K562 (cell line): ENCODE results near the gene UBXN1. TPM values are rescaled to one million over a fixed set of nuclear protein-coding genes. Genes with fewer than 3 reads are reported as not detected.

Experiments
- ATAC-seq: fragments of 200-7000 bp; cut with Tn5 transposase; 3 replicates; pipeline ENCODE4 v1.9.1; 2020; ENCODE audit warnings: moderate library complexity
- BruUV-seq: library from RNA; stranded (reverse); fragments of 400-500 nt; replicated peaks from 2 replicates; lab custom pipeline; 2021; lab: Mats Ljungman, UMichigan
- CTCF ChIA-PET: fragments of 300-600 bp; formaldehyde crosslinking; extraction: SDS; loops from one replicate; lab custom pipeline; 2021; ENCODE audit warnings: low intra/inter-chr PET ratio; lab: Yijun Ruan, JAX
- POLR2A ChIA-PET: fragments of 300-600, 350-650 bp; sonication (Branson Sonifier 250); formaldehyde crosslinking; extraction: SDS; loops from one replicate; lab custom pipeline; 2021; ENCODE audit warnings: antibody characterized with exemption, inconsistent platforms; lab: Yijun Ruan, JAX
- DNase-seq, 4 experiments: peaks; one replicate each; pipeline versions ENCODE4 v3.0.0 to v3.0.0-alpha.2; 2011 to 2018; ENCODE audit warnings: low spot score in 3 of 4, mixed read lengths in 3 of 4; ENCODE audit errors: extremely low read depth in 1 of 4
- FAIRE-seq: peaks from 2 replicates; lab custom pipeline; 2011; peaks lifted over from hg19 to GRCh38; lab: Jason Lieb, UNC
- H2AFZ ChIP-seq: 2 replicates; pipeline ENCODE4 v1.6.0; 2011; ENCODE audit warnings: low read depth, low read length, control low read depth, inconsistent platforms
- H3K27ac ChIP-seq: fragments of 200-600 bp; 3 replicates; pipeline ENCODE4 v1.8.0; 2011; ENCODE audit warnings: low read depth, mild to moderate bottlenecking, control low read depth, inconsistent platforms, low read length, moderate library complexity, mixed read lengths; ENCODE audit errors: extremely low read depth
- H3K27me3 ChIP-seq, 2 experiments: fragments of 300-600 bp in 1 of 2; 2 replicates in 1 of 2; 3 replicates in 1 of 2; pipeline versions ENCODE4 v1.6.0 to v1.8.0; 2011; ENCODE audit warnings: inconsistent platforms in 2 of 2, low read length in 2 of 2, mild to moderate bottlenecking in 1 of 2, mixed read lengths in 1 of 2, moderate library complexity in 1 of 2; ENCODE audit not compliant: control insufficient read depth in 2 of 2, insufficient read depth in 2 of 2
- H3K36me3 ChIP-seq: fragments of 300-600 bp; 3 replicates; pipeline ENCODE4 v1.8.0; 2011; ENCODE audit warnings: mild to moderate bottlenecking, low read length, inconsistent platforms; ENCODE audit not compliant: control insufficient read depth, insufficient read depth
- H3K4me1 ChIP-seq, 2 experiments: fragments of 200-600 bp in 1 of 2; replicated peaks in 1 of 2; 2 replicates in 1 of 2; 3 replicates in 1 of 2; pipeline versions ENCODE4 v1.5.1 to v1.8.0; 2011; ENCODE audit warnings: inconsistent platforms in 2 of 2, low read length in 2 of 2, mild to moderate bottlenecking in 1 of 2, mixed read lengths in 1 of 2, moderate library complexity in 1 of 2; ENCODE audit not compliant: control insufficient read depth in 2 of 2, insufficient read depth in 2 of 2
- H3K4me2 ChIP-seq: 2 replicates; pipeline ENCODE4 v1.6.1; 2011; ENCODE audit warnings: low read length, control low read depth, inconsistent platforms, mixed read lengths; ENCODE audit not compliant: insufficient read depth
- H3K4me3 ChIP-seq: fragments of 200-600 bp; sonication (generic), shearing (Covaris generic); 2 replicates; pipeline ENCODE4 v1.5.1; 2016; ENCODE audit warnings: control low read depth, inconsistent platforms
- H3K79me2 ChIP-seq: fragments of 200-600 bp; 3 replicates; pipeline ENCODE4 v1.8.0; 2011; ENCODE audit warnings: low read length, inconsistent platforms; ENCODE audit not compliant: control insufficient read depth, insufficient read depth
- H3K9ac ChIP-seq, 2 experiments: 2 replicates each; pipeline versions ENCODE4 v1.6.0 to v1.6.1; 2011; ENCODE audit warnings: low read depth in 2 of 2, low read length in 2 of 2, control low read depth in 1 of 2, inconsistent platforms in 1 of 2, mild to moderate bottlenecking in 1 of 2, mixed read lengths in 1 of 2; ENCODE audit not compliant: insufficient read depth in 1 of 2
- H3K9me1 ChIP-seq: one replicate; pipeline ENCODE4 v1.6.0; 2011; ENCODE audit warnings: inconsistent platforms, mild to moderate bottlenecking, low read length, moderate library complexity; ENCODE audit not compliant: control insufficient read depth, insufficient read depth
- H3K9me3 ChIP-seq: replicated peaks from 2 replicates; pipeline ENCODE4 v1.5.1; 2011; ENCODE audit warnings: low read depth, low read length, inconsistent platforms; ENCODE audit not compliant: control insufficient read depth, insufficient read depth
- H4K20me1 ChIP-seq: replicated peaks from 2 replicates; pipeline ENCODE4 v1.6.1; 2011; ENCODE audit warnings: low read length, inconsistent platforms, mixed read lengths; ENCODE audit not compliant: control insufficient read depth, insufficient read depth
- ARNT ChIP-seq, 2 experiments: fragments of 450-650 bp; IDR thresholded peaks; 2 replicates each; pipeline ENCODE4 v1.6.1; 2016; ENCODE audit warnings: mild to moderate bottlenecking in 1 of 2
- CBFA2T3 ChIP-seq: fragments of 450-650 bp; IDR thresholded peaks from 2 replicates; pipeline ENCODE4 v1.6.1; 2017
- GTF2E2 ChIP-seq: fragments of 200-800 bp; sonication (Bioruptor generic); IDR thresholded peaks from 2 replicates; pipeline ENCODE4 v1.6.1; 2016; ENCODE audit warnings: missing genetic modification characterization, missing compliant biosample characterization
- HMGN3 ChIP-seq: IDR thresholded peaks from 2 replicates; pipeline ENCODE4 v1.6.1; 2011; ENCODE audit warnings: borderline replicate concordance, low read depth, mild to moderate bottlenecking, mixed read lengths, low read length; ENCODE audit not compliant: insufficient read length; ENCODE audit errors: extremely low read depth
- NELFE ChIP-seq: IDR thresholded peaks from 2 replicates; pipeline ENCODE4 v1.6.1; 2011; ENCODE audit warnings: mild to moderate bottlenecking; ENCODE audit not compliant: insufficient read depth, insufficient read length
- RBM15 ChIP-seq: fragments of 200-400 bp; formaldehyde crosslinking; IDR thresholded peaks from 2 replicates; pipeline ENCODE4 v1.6.1; 2018; ENCODE audit warnings: mild to moderate bottlenecking, low read length, moderate library complexity; ENCODE audit not compliant: insufficient read depth
- SRF ChIP-seq, 2 experiments: fragments of 250-450, 450-650 bp in 1 of 2; sonication (Bioruptor Pico) in 1 of 2; sonication (generic) in 1 of 2; formaldehyde crosslinking; IDR thresholded peaks; 2 replicates each; pipeline versions ENCODE4 v1.5.0 to v1.5.1; 2020 to 2022; ENCODE audit warnings: mild to moderate bottlenecking in 1 of 2, missing genetic modification reagents in 1 of 2
- ZBTB5 ChIP-seq: fragments of 450-650 bp; IDR thresholded peaks from 2 replicates; pipeline ENCODE4 v1.6.1; 2017; ENCODE audit warnings: antibody characterized with exemption
- ZNF253 ChIP-seq: fragments of 250-450 bp; sonication (Bioruptor Pico); conservative IDR thresholded peaks from 2 replicates; pipeline ENCODE4 v1.6.1; 2021; ENCODE audit warnings: mild to moderate bottlenecking
- WGBS: fragments of 100-300 bp; shearing (Covaris generic); methylation state at CpG from one replicate; pipeline ENCODE4 v1.1.6; 2016; ENCODE audit warnings: low coverage, mixed read lengths; ENCODE audit not compliant: insufficient coverage; ENCODE audit errors: missing lambda C conversion rate; 5-methylcytosine and 5-hydroxymethylcytosine counted together
- in situ Hi-C: fragments of 300-500 bp; cut with MboI; formaldehyde crosslinking; loops from 4 replicates; pipeline ENCODE4 v1.15.0; 2018; ENCODE audit warnings: inconsistent platforms, mixed read lengths
- intact Hi-C: fragments of 100-400 bp; cut with micrococcal nuclease; formaldehyde crosslinking; loops from 2 replicates; pipeline ENCODE4 v1.14.2; 2022
- polyA plus RNA-seq, 8 experiments: library from polyadenylated mRNA; depleted of rRNA in 4 of 8; stranded (reverse) in 5 of 8; unstranded in 3 of 8; fragments of >200 nt; fragmentation: Nextera tagmentation in 2 of 8; fragmentation: Illumina TruSeq in 1 of 8; extraction: Ambion mirVana in 2 of 8; extraction: Trizol in 1 of 8; gene quantifications; 2 replicates each; pipeline versions ENCODE4 v1.2.1 to v1.2.3, GENCODE V29; 2011 to 2014; ENCODE audit warnings: inconsistent platforms in 1 of 8, missing spikeins in 1 of 8
- total RNA-seq, 7 experiments: library from RNA; depleted of rRNA in 6 of 7; stranded (reverse); fragments of >200 nt in 6 of 7; fragmentation: Illumina TruSeq in 2 of 7; extraction: Trizol in 2 of 7; gene quantifications; 2 replicates each; pipeline versions ENCODE4 v1.2.1 to v1.2.3, GENCODE V29; 2011 to 2021; ENCODE audit warnings: low replicate concordance in 1 of 7
- TF ChIP-seq, protein P1 (sequence below): sonication (generic); formaldehyde crosslinking; IDR thresholded peaks from 2 replicates; pipeline ENCODE4 v1.8.1; 2023; ENCODE audit warnings: mild to moderate bottlenecking, missing genetic modification reagents
- TF ChIP-seq, protein P2 (sequence below): sonication (generic); formaldehyde crosslinking; IDR thresholded peaks from 2 replicates; pipeline ENCODE4 v1.8.1; 2023; ENCODE audit warnings: mild to moderate bottlenecking, missing genetic modification reagents

UBXN1 gene
- total and polyA plus RNA-seq, 9 of the 15 experiments (the other 6 are each of a cell fraction or from before 2014, with no cell fraction given), result 4.8 to 263 (median 99.7) TPM

DNA sequence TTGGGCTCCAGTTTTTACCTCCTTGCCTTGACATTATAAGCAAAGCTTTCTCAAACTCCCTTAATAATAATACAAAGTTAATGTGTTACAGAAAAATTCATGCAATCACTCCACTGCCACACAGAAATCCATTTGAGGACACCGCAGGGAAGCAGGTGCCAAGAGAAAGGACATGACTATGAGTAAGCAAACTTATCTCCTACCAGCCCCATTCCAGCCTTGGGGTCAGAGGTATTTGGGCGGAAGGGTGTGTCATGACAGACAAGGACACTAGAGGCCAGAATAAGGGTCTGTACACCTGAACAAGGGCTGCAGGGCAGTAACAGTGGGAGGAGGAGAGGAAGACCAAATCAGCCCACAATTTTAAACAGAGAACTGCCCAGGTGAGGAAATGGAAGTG is 34.5 kb upstream of the UBXN1 start (continued):
- TF ChIP-seq HMGN3, result no peak
- peak; percentile 49 for TF ChIP-seq CBFA2T3
- TF ChIP-seq, protein P1, sequence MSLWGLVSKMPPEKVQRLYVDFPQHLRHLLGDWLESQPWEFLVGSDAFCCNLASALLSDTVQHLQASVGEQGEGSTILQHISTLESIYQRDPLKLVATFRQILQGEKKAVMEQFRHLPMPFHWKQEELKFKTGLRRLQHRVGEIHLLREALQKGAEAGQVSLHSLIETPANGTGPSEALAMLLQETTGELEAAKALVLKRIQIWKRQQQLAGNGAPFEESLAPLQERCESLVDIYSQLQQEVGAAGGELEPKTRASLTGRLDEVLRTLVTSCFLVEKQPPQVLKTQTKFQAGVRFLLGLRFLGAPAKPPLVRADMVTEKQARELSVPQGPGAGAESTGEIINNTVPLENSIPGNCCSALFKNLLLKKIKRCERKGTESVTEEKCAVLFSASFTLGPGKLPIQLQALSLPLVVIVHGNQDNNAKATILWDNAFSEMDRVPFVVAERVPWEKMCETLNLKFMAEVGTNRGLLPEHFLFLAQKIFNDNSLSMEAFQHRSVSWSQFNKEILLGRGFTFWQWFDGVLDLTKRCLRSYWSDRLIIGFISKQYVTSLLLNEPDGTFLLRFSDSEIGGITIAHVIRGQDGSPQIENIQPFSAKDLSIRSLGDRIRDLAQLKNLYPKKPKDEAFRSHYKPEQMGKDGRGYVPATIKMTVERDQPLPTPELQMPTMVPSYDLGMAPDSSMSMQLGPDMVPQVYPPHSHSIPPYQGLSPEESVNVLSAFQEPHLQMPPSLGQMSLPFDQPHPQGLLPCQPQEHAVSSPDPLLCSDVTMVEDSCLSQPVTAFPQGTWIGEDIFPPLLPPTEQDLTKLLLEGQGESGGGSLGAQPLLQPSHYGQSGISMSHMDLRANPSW (CRISPR knock-in tag), result no peak

- WGBS, result 81% methylated on average over 3 of the region's 3 CpGs
- Histone ChIP-seq H3K9ac (no peak overlapping the region), H4K20me1 (peaks cover 4% of the 10 kb centered on the region; the same call in 1 of the 2 replicates)
- TF ChIP-seq GTF2E2 (tag), result no peak
- TF ChIP-seq ZNF253 (CRISPR knock-in tag), result no peak
- TF ChIP-seq, protein P2, sequence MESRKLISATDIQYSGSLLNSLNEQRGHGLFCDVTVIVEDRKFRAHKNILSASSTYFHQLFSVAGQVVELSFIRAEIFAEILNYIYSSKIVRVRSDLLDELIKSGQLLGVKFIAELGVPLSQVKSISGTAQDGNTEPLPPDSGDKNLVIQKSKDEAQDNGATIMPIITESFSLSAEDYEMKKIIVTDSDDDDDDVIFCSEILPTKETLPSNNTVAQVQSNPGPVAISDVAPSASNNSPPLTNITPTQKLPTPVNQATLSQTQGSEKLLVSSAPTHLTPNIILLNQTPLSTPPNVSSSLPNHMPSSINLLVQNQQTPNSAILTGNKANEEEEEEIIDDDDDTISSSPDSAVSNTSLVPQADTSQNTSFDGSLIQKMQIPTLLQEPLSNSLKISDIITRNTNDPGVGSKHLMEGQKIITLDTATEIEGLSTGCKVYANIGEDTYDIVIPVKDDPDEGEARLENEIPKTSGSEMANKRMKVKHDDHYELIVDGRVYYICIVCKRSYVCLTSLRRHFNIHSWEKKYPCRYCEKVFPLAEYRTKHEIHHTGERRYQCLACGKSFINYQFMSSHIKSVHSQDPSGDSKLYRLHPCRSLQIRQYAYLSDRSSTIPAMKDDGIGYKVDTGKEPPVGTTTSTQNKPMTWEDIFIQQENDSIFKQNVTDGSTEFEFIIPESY (CRISPR knock-in tag), result no peak
- no peak for TF ChIP-seq RBM15
- TF ChIP-seq NELFE, result no peak
- no peak for TF ChIP-seq ZBTB5
- no peak for TF ChIP-seq ARNT (IDR thresholded peaks at IDR 0.05)
- no peak for TF ChIP-seq SRF (CRISPR knock-in tag; IDR thresholded peaks at IDR 0.05)
- TF ChIP-seq, all 486 proteins: peak for 0
- Histone ChIP-seq H3K27me3 (no peaks in the 10 kb centered on the region), H3K36me3 (peaks cover 95% of the 10 kb centered on the region), H2AFZ (no peak overlapping the region), H3K4me1 (peaks cover 19 to 24% of the 10 kb centered on the region in 2 experiments; a peak in 4 of 5 replicates), H3K9me3 (no peaks in the 10 kb centered on the region), H3K9me1 (no peaks in the 10 kb centered on the region), H3K4me3 (no peak overlapping the region), H3K4me2 (no peak overlapping the region), H3K79me2 (peaks cover 20% of the 10 kb centered on the region; the same call in 2 of the 3 replicates), H3K27ac (peak overlapping the region; percentile 39; the same call in 2 of the 3 replicates)
- in situ Hi-C loops (no loop called here), intact Hi-C loops (no loop called here)
- ChIA-PET POLR2A (interaction anchor here (0.6 to 1.5 kb wide), 2 partner anchors 10 to 18 kb away, joined by 3 read pairs; no protein-coding TSS in a partner anchor), CTCF (interaction anchor here (0.5 kb wide), 1 partner anchor 42 kb away, joined by 3 read pairs; no protein-coding TSS in a partner anchor)
- no peak for FAIRE-seq
- no peak for DNase-seq
- ATAC-seq, result no peak
- BruUV-seq, result no TSS peak
Observed at GRCh38 chr11:62712861-62713260, 34.0 kb upstream of the UBXN1 start.
